Kidney (tissue), 14 donors: ENCODE measurements around the gene ARG2. TPM values are rescaled to one million over a fixed set of nuclear protein-coding genes. Genes with fewer than 3 reads are reported as not detected.
A peak's percentile ranks its signal among the peaks of the same experiment; 100 is the strongest.
"Not testable (repeated sequence)": the region's sequence is repeated elsewhere in the genome, so short reads cannot be mapped to it uniquely, and the experiment has no call there.

ENCODE experiments used
- DNase-seq, 5 donors: peaks; one replicate each; pipeline ENCODE4 v3.0.0-alpha.2; 2013 to 2020
- FAIRE-seq: peaks from 2 replicates; lab custom pipeline; 2012; peaks lifted over from hg19 to GRCh38; lab: Jason Lieb, UNC
- H3K27ac ChIP-seq, 2 donors: one replicate each; pipeline ENCODE4 v1.7.0; 2013; ENCODE audit warnings: low read depth in 2 of 2, low read length in 2 of 2, inconsistent platforms in 1 of 2
- H3K27me3 ChIP-seq: one replicate; pipeline ENCODE4 v1.7.1; 2013; ENCODE audit warnings: low read length, inconsistent platforms; ENCODE audit not compliant: control insufficient read depth, insufficient read depth
- H3K36me3 ChIP-seq, 3 donors: one replicate each; pipeline versions ENCODE4 v1.7.0 to v1.7.1; 2013; ENCODE audit warnings: low read length in 3 of 3, control low read depth in 1 of 3, inconsistent platforms in 1 of 3; ENCODE audit not compliant: insufficient read depth in 3 of 3, control insufficient read depth in 2 of 3
- H3K4me1 ChIP-seq, 3 donors: one replicate each; pipeline versions ENCODE4 v1.7.0 to v1.7.1; 2013; ENCODE audit warnings: low read length in 3 of 3, inconsistent platforms in 1 of 3, low read depth in 1 of 3; ENCODE audit not compliant: control insufficient read depth in 2 of 3, insufficient read depth in 2 of 3
- H3K4me3 ChIP-seq, 3 donors: one replicate each; pipeline versions ENCODE4 v1.7.0 to v1.8.1; 2013; ENCODE audit warnings: low read length in 3 of 3, control low read depth in 1 of 3, inconsistent platforms in 1 of 3
- H3K9ac ChIP-seq, 3 donors: one replicate each; pipeline versions ENCODE4 v1.7.0 to v1.7.1; 2013; ENCODE audit warnings: low read length in 3 of 3, control low read depth in 1 of 3, inconsistent platforms in 1 of 3
- H3K9me3 ChIP-seq, 3 donors: one replicate each; pipeline versions ENCODE4 v1.7.0 to v1.7.1; 2013; ENCODE audit warnings: low read length in 3 of 3, control low read depth in 1 of 3, inconsistent platforms in 1 of 3; ENCODE audit not compliant: control insufficient read depth in 2 of 3, insufficient read depth in 1 of 3
- intact Hi-C: fragments of 100-400 bp; cut with DNase I; formaldehyde crosslinking; loops from one replicate; pipeline ENCODE4 v1.11.1; 2022
- polyA plus RNA-seq: library from polyadenylated mRNA; stranded (reverse); fragments of 350-450 nt; fragmentation: Illumina TruSeq; extraction: RNeasy Lipid Tissue Mini Kit (QIAGEN cat#74804); gene quantifications from one replicate; pipeline ENCODE4 v1.2.3, GENCODE V29; 2014; ENCODE audit warnings: low read depth, low replicate concordance; ENCODE audit not compliant: insufficient read depth
- total RNA-seq: library from RNA; stranded (reverse); fragmentation: NEBNext Ultra II Directional; extraction: Animal tissue kit (Norgen Biotek cat#: 25700); gene quantifications from one replicate; pipeline ENCODE4 v1.2.1, GENCODE V29; 2021
- TF ChIP-seq, protein P1 (sequence below): IDR thresholded peaks from 3 replicates; pipeline ENCODE4 v1.5.1; 2012; ENCODE audit warnings: mild to moderate bottlenecking, moderate library complexity, borderline replicate concordance; ENCODE audit not compliant: insufficient read depth; ENCODE audit errors: extremely low read depth
- donor health status: control.
- donor health status: control.
- donor health status: control.
- donor health status: control.
- donor health status: control.
- donor health status: DM: yes; HTN: yes; CAD: no.
- donor health status: Normal renal cell carcinoma (clear cell type).

ARG2 gene
- total and polyA plus RNA-seq, 2 donors from 2014 or later, result 19.2 to 77.0 TPM

DNA sequence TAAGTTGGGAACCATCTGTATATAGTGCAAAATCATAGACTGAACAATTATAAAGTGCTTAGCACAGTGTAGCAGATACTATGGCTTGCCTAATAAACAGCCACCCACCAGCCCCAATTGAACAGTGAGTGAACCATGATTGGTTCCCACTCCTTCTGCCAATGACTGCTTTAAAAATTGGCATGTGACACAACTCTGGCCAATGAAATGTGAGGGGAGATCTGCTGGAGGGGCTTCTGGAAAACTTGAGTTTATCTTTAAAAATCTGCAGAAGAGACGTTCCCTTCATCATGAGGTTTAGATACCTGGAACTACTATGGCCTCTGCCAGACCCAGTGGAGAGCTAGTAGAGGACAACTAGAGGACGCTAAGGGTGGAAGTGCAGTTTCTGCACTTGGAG, 24.3 kb upstream of the ARG2 start:
- H3K27me3 ChIP-seq, result no peaks in the 10 kb centered on the region
- no peak overlapping the region for H3K4me3 ChIP-seq
- FAIRE-seq (no peak), DNase-seq (no peak)
- no peaks in the 10 kb centered on the region for H3K9me3 ChIP-seq
- TF ChIP-seq, protein P1, sequence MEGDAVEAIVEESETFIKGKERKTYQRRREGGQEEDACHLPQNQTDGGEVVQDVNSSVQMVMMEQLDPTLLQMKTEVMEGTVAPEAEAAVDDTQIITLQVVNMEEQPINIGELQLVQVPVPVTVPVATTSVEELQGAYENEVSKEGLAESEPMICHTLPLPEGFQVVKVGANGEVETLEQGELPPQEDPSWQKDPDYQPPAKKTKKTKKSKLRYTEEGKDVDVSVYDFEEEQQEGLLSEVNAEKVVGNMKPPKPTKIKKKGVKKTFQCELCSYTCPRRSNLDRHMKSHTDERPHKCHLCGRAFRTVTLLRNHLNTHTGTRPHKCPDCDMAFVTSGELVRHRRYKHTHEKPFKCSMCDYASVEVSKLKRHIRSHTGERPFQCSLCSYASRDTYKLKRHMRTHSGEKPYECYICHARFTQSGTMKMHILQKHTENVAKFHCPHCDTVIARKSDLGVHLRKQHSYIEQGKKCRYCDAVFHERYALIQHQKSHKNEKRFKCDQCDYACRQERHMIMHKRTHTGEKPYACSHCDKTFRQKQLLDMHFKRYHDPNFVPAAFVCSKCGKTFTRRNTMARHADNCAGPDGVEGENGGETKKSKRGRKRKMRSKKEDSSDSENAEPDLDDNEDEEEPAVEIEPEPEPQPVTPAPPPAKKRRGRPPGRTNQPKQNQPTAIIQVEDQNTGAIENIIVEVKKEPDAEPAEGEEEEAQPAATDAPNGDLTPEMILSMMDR, result no peak
- peaks cover 0 to 11% (median 3%) of the 10 kb centered on the region in 3 donors for H3K36me3 ChIP-seq
- H3K27ac ChIP-seq, result no peak overlapping the region
- no peak overlapping the region for H3K9ac ChIP-seq
- peaks cover 0 to 8% (median 7%) of the 10 kb centered on the region in 3 donors for H3K4me1 ChIP-seq
- intact Hi-C loops, result no loop called here

DNA sequence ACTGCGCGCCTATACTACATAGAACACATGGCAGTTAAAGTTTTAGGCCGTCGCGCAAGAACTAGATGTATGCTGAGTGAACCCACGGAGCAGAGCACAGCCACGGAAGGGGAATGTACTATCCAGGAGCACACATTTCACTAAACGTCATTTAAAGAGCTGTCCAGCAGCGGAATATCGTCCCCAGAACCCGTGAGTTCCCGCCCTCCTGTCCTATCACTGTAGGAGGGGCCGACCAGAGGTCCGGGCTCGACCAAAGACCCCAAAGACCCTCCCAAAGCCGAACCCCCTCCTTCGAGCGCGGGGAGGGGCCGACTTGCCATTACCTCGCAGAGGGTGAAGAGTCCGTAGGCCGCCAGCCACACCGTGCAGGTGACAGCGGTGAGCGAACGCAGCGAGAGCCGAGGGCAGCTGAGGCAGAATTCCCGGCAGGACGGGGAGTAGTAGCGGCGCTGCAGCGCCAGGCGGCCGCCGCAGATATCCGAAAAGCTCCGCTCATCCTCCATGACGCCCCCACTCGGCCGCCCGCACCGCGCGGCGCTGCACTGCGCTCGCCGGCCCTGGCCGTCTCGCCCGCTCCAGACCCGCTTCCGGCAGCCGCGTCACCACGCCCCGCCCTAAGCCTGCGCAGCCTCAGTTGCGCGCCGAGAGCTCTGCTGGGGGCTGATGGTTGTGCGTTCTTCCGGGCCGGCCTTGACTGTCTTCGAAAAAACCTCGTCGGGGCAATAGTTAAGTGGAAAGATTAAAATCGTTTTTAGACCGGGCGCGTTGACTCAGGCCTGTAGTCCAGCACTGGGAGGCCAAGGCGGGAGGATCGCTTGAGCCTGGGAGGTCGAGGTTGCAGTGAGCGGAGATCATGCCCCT, 19.8 kb upstream of the ARG2 start, which contains the start of gene PIGH:
TSS of gene PIGH (minus strand) at position 571 of the 864 bp plus-strand sequence. CDS start at position 506, 65 bp downstream.
- peaks cover 3 to 9% (median 8%) of the 10 kb centered on the region in 3 donors for H3K4me1 ChIP-seq
- intact Hi-C loops, result no loop called here
- no peaks in the 10 kb centered on the region for H3K9me3 ChIP-seq
- peak; percentile 91 to 96 (median 94) for DNase-seq
- TF ChIP-seq, protein P1, result peak; percentile 36
- no peaks in the 10 kb centered on the region for H3K27me3 ChIP-seq
- H3K36me3 ChIP-seq, result no peaks in the 10 kb centered on the region
- FAIRE-seq, result no peak
- H3K4me3 ChIP-seq, result peak within 1 kb of the TSS; percentile 85 to 95 (median 90)
- peak within 1 kb of the TSS; percentile 75 to 98 (median 83) for H3K9ac ChIP-seq
- H3K27ac ChIP-seq, result peak within 1 kb of the TSS; percentile 92 to 95

DNA sequence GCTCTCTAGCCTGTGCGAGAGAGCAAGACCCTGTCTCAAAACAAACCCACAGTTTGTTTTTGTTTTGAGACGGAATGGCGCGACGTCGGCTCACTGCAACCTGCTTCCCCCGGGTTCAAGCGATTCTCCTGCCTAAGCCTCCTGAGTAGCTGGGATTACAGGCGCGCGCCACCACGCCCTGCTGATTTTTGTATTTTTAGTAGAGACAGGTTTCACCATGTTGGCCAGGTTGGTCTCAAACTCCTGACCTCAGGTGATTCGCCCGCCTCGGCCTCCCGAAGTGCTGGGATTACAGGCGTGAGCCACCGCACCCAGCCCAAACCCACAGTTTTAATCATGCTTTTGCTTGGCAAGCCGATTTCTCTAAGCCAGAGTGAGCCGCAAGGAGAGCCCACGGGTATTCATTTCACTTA, 19.2 kb upstream of the ARG2 start:
- H3K4me3 ChIP-seq, result peak overlapping the region; percentile 85 to 95 (median 90)
- DNase-seq, intact Hi-C loops, H3K9me3 ChIP-seq, FAIRE-seq, H3K27me3 ChIP-seq, H3K36me3 ChIP-seq, H3K4me1 ChIP-seq: not testable (repeated sequence)
- peak overlapping the region in 2 of 3 donors; percentile 46 to 75 for H3K9ac ChIP-seq
- peak overlapping the region; percentile 92 to 95 for H3K27ac ChIP-seq

GRCh38 chr14:67602076-67602475, 17.6 kb upstream of the ARG2 start:
- Histone ChIP-seq H3K27me3 (no peaks in the 10 kb centered on the region), H3K4me1 (peaks cover 3 to 9% (median 8%) of the 10 kb centered on the region in 3 donors), H3K9me3 (no peaks in the 10 kb centered on the region), H3K9ac (no peak overlapping the region), H3K4me3 (no peak overlapping the region), H3K36me3 (no peaks in the 10 kb centered on the region), H3K27ac (no peak overlapping the region)
- DNase-seq (no peak), FAIRE-seq (no peak)
- intact Hi-C loops, result no loop called here
- TF ChIP-seq, protein P1, result no peak
